WTC11 (cell line): ENCODE results near the gene SYCP2. TPM values are rescaled to one million over a fixed set of nuclear protein-coding genes. Genes with fewer than 3 reads are reported as not detected.

Experiments used
- ATAC-seq: fragments of 200-7000 bp; cut with Tn5 transposase; 2 replicates; pipeline ENCODE4 v1.10.0; 2021; ENCODE audit warnings: mild to moderate bottlenecking, moderate library complexity
- CTCF ChIA-PET: fragments of 300-600 bp; sonication (Branson Sonifier 250); formaldehyde crosslinking; loops from one replicate; lab custom pipeline; 2021; ENCODE audit warnings: antibody characterized with exemption; lab: Charles Lee
- POLR2A ChIA-PET: fragments of 350-600 bp; sonication (Branson Sonifier 250); formaldehyde crosslinking; loops from one replicate; lab custom pipeline; 2021; ENCODE audit warnings: antibody characterized with exemption; lab: Charles Lee
- DNase-seq: peaks from one replicate; pipeline ENCODE4 v3.0.0; 2021; ENCODE audit warnings: low spot score
- H3K27ac Mint-ChIP-seq: 2 replicates; pipeline ENCODE4 v1.8.0; 2021; ENCODE audit warnings: mixed read lengths
- H3K27me3 Mint-ChIP-seq: 2 replicates; pipeline ENCODE4 v1.8.0; 2021; ENCODE audit warnings: low read depth, mild to moderate bottlenecking, moderate library complexity, mixed read lengths
- H3K36me3 Mint-ChIP-seq: 2 replicates; pipeline ENCODE4 v1.8.0; 2021; ENCODE audit warnings: mixed read lengths
- H3K4me1 Mint-ChIP-seq: 2 replicates; pipeline ENCODE4 v1.8.0; 2022; ENCODE audit warnings: mixed read lengths
- H3K4me3 Mint-ChIP-seq: 2 replicates; pipeline ENCODE4 v1.8.0; 2021; ENCODE audit warnings: mild to moderate bottlenecking, moderate library complexity, mixed read lengths
- H3K9me3 Mint-ChIP-seq: 2 replicates; pipeline ENCODE4 v1.8.0; 2021; ENCODE audit warnings: mixed read lengths
- AR ChIP-seq: fragments of 250-450 bp; sonication (Bioruptor Pico); IDR thresholded peaks from 2 replicates; pipeline ENCODE4 v1.9.0; 2021; ENCODE audit warnings: mild to moderate bottlenecking
- ETV6 ChIP-seq: sonication (generic); formaldehyde crosslinking; IDR thresholded peaks from 2 replicates; pipeline ENCODE4 v1.8.1; 2022; ENCODE audit warnings: mild to moderate bottlenecking, missing genetic modification reagents
- HMGA2 ChIP-seq: fragments of 250-450 bp; sonication (Bioruptor Pico); IDR thresholded peaks from 2 replicates; pipeline ENCODE4 v1.4.0; 2021; ENCODE audit warnings: mild to moderate bottlenecking, moderate library complexity
- HMGXB4 ChIP-seq: sonication (generic); formaldehyde crosslinking; IDR thresholded peaks from 2 replicates; pipeline ENCODE4 v1.8.1; 2023; ENCODE audit warnings: mild to moderate bottlenecking, moderate library complexity, missing genetic modification reagents
- MLX ChIP-seq: sonication (generic); formaldehyde crosslinking; IDR thresholded peaks from 2 replicates; pipeline ENCODE4 v1.8.1; 2023; ENCODE audit warnings: mild to moderate bottlenecking, missing genetic modification reagents, moderate library complexity
- NFE2L1 ChIP-seq: sonication (generic); formaldehyde crosslinking; IDR thresholded peaks from 2 replicates; pipeline ENCODE4 v1.8.1; 2023; ENCODE audit warnings: missing genetic modification reagents
- TEAD1 ChIP-seq: sonication (generic); formaldehyde crosslinking; IDR thresholded peaks from 2 replicates; pipeline ENCODE4 v1.8.0; 2022; ENCODE audit warnings: mild to moderate bottlenecking, missing genetic modification reagents
- TEAD4 ChIP-seq: sonication (generic); formaldehyde crosslinking; IDR thresholded peaks from 2 replicates; pipeline ENCODE4 v1.8.0; 2022; ENCODE audit warnings: mild to moderate bottlenecking, missing genetic modification reagents
- ZMAT4 ChIP-seq: fragments of 250-450 bp; sonication (Bioruptor Pico); IDR thresholded peaks from 2 replicates; pipeline ENCODE4 v1.9.0; 2021; ENCODE audit warnings: mild to moderate bottlenecking
- ZNF138 ChIP-seq: sonication (generic); formaldehyde crosslinking; conservative IDR thresholded peaks from 2 replicates; pipeline ENCODE4 v1.8.1; 2022; ENCODE audit warnings: mild to moderate bottlenecking, moderate library complexity, missing genetic modification reagents
- ZNF512 ChIP-seq: sonication (generic); formaldehyde crosslinking; IDR thresholded peaks from 2 replicates; pipeline ENCODE4 v1.8.1; 2022; ENCODE audit warnings: missing genetic modification reagents, borderline replicate concordance
- ZSCAN18 ChIP-seq: fragments of 250-450 bp; sonication (Bioruptor Pico); IDR thresholded peaks from 2 replicates; pipeline ENCODE4 v2.1.2; 2022; ENCODE audit warnings: mild to moderate bottlenecking, moderate library complexity
- total RNA-seq: library from RNA; stranded (reverse); gene quantifications from 3 replicates; pipeline ENCODE4 v1.2.3, GENCODE V29; 2021

Gene SYCP2
- total RNA-seq, 1 experiment from 2014 or later = 0.31 TPM

- TF ChIP-seq NFE2L1 (CRISPR knock-in tag) (no peak), ETV6 (CRISPR knock-in tag) (no peak), MLX (CRISPR knock-in tag) (no peak), HMGA2 (no peak), ZMAT4 (CRISPR knock-in tag) (no peak), ZSCAN18 (CRISPR knock-in tag) (no peak), TEAD1 (no peak), ZNF138 (CRISPR knock-in tag) (no peak), TEAD4 (no peak)
- TF ChIP-seq, all 79 proteins: peak for 0
These were observed 95.6 kb downstream of the SYCP2 start (continued) for GRCh38 chr20:59837623-59838394.

GRCh38 chr20:59836767-59837166 is 96.7 kb downstream of the SYCP2 start:
- TF ChIP-seq ZNF512 (CRISPR knock-in tag) (no peak), HMGXB4 (CRISPR knock-in tag) (no peak), NFE2L1 (CRISPR knock-in tag) (no peak), AR (CRISPR knock-in tag) (no peak)
- Mint-ChIP-seq H3K9me3 (no peaks in the 10 kb centered on the region), H3K27ac (no peak overlapping the region), H3K36me3 (no peaks in the 10 kb centered on the region), H3K4me3 (no peak overlapping the region), H3K27me3 (peaks cover 38% of the 10 kb centered on the region), H3K4me1 (peaks cover 21% of the 10 kb centered on the region)
- DNase-seq (no peak), ATAC-seq (no peak)
- POLR2A ChIA-PET = no interaction called here
- CTCF ChIA-PET = interaction anchor here (1.1 to 2.6 kb wide), 2 partner anchors 13 to 54 kb away, joined by 4 to 18 read pairs; no protein-coding TSS in a partner anchor
